ENCODE measurements around the gene CCDC77.

The CCDC77 gene

DNA sequence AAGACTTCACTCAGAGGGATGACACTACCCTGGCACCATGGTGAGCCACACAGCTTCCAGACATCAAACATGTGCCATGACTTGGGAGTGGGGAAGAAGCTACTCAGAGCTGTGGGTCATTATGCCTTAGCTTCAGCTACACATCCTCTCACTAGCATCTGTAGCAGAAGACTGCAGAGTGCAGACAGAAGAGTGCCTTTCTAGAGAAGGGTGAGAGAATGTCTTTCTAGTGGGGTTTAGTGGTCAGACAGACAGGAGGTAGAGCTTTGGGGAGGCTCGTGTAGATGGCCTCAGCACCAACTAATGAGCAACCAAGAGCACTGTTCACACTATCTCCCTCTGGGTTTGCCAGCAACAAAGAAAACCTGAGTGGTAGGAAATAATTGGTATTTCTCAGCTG is 53.4 kb downstream of the CCDC77 start:
- no peak for DNase-seq

DNA sequence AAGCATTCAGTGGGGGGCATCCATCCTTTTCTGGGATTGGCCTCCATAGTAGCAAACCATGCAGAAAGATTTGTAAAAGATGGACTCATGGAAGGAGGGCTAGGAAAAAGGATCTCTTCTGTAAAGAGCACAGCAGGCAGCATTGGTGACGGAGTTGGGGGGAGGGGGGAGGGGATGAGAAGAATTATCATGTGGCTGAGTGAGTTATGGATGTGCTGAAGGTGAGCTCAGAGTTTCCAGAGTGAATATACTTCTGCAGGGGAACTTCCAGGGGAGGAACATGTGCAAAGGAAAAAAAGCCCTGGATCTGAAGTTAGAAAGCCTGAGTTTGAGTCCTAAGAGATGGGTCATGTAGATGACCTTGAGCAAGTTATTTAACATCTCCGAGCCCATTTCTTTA is 54.4 kb downstream of the CCDC77 start:
- no peak for DNase-seq

DNA sequence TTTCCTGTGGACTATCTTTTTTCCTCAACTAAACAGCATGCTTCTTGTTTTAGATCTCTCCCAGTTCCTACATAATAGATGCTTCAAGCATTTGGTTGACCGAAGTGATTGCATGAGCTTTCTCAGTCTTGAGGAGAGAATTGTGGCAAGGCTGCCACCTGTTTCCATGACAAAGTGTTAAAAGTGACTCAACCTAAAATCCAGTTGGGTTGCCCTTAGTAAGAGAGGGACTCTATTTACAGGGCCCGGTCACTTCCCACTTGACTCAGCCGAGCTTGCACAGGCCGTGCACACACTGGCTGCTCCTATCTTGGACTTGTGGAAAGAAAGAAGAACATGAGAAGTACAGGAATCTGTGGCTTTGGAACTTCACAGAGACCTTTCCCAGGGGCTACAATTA is 56.2 kb downstream of the CCDC77 start:
- no peak for DNase-seq

DNA sequence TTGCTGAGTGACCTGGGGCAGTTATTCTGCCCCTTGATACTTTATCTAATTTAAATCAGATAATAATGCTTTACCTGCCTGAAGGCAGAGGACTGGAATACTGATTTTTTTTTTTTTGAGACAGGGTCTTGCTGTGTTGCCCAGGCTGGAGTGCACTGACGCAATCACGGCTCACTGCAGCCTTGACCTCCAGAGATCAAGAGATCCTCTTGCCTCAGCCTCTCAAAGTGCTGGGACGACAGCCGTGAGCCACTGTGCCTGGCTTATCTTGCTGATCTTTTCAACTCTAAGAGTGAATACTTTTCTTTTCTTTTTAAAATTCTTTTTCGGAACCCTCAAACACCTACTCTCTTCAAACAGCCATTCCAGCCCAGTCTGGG is 57.6 kb downstream of the CCDC77 start:
- no peak for DNase-seq

DNA sequence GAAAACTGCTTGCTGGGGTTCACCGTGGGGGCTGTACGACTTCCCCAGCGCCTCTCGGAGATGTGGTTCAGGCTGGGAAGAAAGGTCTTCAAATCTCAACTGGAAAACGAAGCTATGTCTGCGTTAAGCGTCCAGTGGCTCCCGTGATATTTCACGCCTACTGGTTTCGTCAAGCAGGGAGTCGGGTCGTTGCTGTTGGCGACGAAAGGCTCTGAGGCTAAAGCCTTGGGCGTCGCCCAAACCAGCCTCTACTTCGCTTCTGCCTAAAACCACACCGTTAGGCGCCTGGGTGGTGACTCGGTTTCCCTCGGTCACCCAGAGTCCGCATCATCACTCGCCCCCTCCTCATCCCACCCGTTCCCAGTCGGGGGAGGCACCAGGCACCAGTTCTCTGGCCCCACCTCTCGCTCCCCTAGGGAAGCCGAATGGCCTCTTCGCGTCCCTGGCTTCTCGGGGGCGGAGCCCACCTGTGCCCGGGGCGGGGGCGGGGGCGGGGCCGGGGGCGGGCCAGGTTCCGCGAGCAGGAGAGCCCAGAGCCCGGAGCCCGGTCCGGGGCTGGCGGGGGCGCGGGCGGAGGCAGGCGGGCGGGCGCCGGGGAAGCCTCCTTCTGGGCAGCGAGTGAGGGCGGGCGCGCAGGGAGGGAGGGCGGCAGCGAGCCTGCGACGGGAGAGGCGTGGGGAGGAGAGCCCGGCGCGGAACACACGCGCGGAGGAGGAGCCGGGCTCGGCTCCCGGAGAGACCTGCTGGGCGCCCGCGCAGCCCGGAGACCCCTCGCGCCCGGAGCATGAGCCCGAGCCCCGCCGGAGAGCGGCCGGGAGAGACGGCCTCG is 58.2 kb downstream of the CCDC77 start, which contains the start of gene B4GALNT3:
Gene B4GALNT3 (plus strand): TSS at position 510 of the 829 bp plus-strand sequence. CDS start 438 bp downstream, outside the sequence.
- peak in 1 of 2 donors; percentile 25 for DNase-seq

DNA sequence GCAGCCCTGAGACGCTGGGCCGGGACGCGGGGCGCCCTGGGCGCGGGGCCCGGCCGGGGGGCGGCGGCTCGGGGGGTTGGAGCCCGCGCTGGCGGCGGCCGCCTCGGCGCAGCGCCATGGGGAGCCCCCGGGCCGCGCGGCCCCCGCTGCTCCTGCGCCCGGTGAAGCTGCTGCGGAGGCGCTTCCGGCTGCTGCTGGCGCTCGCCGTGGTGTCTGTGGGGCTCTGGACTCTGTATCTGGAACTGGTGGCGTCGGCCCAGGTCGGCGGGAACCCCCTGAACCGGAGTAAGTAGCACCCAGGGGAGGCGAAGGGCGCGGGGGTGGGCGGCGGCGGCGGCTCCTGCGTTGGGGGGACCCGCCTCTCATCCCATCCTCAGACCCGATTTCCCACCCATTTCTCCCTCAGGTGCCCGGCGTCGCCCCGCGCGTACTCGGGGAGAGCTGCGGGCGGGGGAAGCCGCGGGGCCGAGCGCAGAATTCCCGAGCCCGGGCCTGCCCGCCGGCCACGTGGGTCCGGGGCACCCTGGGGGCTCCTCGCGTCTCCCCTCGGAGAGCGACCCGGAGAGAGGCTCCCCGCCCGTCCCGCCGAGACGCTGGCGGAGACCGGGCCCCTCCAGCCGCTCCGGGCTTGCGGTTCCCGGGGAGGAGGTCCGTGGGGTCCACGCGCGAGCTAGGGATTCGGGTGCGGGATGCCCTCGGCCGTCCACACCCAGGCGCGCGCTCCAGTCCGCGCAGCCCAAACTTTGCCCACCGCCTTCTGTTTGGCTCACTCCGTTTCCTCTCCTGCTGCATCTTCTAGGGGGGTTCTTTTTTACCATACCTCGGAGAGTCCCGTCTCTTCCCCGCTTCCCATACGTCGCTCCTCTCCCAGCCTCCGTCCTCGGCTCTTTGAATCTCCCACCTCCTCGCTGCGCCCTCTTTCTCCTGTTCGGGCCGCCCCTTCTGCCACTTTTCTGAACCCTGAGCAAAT is 59.1 kb downstream of the CCDC77 start:
- no peak for DNase-seq

DNA sequence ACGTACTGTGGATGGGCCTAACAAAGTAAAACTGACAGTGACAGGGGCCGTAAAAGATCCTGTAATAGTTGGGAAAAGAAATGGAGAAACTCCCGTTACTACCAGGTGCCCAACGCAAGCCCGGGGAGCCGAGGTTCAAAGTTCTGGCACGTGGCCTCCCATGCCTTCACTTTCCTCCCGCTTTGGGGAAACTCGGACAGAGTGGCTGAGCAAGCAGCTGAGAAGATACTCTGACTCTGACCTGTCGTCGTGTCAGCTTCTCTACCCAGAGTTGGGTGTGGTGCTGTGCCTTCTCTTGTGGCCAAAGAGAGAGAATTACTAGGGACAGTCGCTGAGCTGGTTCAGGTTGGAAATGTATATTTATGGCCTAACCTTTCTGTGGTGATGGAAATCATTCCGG is 60.0 kb downstream of the CCDC77 start:
- DNase-seq = no peak

DNA sequence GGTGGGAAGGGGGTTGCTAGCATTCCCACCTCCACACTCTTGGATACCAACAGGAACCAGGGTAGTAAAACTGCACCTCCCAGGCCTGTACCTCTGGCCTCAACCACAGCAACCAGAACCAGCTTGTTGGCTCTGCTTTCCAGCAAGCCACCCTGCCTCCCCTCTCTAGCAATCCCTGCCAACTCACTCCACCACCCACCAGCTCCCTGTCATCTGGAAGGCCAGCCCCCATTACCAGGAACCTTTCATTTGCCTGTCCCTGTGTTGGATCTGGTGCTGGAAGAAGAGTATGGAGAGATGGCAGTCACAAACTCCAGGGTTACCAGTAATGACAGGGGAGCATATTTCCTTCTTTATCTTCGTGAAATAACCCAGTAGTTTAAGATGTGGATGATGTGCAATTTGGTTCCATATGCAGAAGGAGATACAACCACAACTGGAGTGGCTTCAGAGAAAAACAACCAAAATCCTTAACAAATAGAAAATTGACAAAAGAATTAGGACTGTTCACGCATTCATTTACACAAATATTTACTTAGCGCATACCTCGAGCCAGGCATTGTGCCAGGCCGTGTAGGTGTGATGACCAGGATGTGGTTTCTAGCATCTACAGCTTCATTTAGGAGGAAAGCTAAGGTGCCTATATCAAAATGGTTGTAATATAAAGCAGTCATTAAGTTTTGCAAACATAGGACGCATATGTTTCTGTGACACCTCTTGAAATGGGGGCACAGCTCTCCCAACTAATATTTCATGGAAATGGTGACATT is 61.7 kb downstream of the CCDC77 start:
- DNase-seq = no peak

DNA sequence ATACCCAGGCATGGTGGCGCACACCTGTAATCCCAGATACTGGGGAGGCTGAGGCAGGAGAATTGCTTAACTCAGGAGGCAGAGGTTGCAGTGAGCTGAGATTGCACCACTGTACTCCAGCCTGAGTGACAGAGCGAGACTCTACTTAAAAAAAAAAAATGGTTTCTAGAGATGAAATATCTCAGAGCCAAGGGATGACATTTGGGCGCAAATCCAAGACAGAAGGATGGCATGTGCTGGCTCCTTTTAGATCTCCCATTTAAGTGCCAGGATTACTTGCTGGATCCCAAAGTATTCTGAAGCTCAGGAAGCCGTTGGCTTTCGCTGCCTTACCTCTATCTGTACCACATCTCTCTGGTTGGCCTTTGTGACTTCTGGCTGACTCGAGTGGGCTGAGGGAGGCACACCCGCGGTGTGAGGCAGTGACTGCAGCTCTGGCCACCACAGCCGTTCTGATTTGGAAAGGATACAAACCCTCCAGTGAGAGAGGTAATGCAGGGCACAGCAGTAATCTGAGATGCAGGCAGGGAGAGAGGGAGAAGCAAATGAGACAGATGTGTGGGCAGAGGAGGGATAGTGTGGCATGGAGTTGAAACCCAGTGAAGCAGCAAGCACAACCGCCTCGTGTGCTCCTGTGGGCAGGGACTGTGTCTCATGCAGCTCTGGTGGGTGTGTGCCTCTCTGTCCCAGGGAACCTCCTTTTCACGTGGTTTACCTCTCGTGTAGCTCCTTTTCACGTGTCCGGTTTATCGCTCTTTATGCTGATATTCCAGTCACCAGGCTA is 63.2 kb downstream of the CCDC77 start:
- DNase-seq = no peak

DNA sequence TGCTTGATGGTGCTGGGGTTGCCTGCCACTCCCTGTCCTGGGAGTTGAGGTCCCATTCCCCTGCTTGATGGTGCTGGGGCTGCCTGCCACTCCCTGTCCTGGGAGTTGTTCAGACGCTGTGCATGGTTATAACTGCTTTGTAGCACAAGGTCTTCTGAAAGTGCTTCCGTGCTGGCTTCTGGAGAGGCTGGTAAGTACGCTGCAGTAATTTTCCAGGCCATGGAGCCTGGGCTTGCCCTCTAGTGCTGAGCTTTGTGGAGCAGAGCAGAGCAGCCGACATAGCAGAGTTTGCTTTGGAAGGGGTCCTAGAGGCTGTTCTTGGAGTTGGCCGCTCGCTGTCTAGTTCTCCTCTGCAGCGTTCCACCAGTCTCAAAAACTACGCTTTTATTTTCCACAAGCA is 64.6 kb downstream of the CCDC77 start:
- DNase-seq = no peak

DNA sequence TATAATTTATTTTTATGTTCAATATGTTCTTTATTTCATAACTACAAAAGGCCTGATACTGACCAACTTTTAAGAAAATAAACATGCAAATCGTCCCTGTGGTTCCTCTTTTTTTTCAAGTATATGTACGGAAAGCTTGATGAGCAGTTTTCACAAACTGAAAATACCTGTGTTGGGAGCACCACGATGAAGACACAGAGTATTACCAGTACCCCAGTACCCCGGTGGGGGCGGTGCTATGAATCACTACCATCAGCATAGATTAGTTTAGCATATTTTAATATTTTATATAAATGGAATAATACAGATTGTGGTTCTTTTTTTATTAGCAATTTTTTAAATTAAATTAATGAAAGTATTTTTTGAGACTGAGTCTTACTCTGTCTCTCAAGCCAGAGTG is 65.3 kb downstream of the CCDC77 start:
- DNase-seq = no peak

DNA sequence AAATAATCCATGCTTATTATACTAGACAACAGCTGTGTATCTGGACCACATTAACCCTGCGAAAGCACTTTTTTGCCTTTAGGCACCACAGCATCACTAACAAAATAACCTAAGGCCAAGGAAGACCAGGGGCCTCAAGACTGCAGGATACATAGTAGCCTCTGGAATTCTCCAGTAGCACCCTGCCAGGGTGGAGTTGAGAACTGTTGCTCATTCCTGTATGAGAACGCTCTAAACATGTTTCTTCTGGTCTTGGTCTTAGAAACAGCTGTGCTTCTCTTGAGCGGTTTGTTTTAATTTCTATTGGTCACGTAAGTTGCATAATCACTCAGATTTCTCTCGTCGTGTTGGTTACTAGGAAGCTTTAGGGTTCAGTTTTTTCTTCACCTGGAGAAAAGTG is 66.1 kb downstream of the CCDC77 start:
- no peak for DNase-seq

DNA sequence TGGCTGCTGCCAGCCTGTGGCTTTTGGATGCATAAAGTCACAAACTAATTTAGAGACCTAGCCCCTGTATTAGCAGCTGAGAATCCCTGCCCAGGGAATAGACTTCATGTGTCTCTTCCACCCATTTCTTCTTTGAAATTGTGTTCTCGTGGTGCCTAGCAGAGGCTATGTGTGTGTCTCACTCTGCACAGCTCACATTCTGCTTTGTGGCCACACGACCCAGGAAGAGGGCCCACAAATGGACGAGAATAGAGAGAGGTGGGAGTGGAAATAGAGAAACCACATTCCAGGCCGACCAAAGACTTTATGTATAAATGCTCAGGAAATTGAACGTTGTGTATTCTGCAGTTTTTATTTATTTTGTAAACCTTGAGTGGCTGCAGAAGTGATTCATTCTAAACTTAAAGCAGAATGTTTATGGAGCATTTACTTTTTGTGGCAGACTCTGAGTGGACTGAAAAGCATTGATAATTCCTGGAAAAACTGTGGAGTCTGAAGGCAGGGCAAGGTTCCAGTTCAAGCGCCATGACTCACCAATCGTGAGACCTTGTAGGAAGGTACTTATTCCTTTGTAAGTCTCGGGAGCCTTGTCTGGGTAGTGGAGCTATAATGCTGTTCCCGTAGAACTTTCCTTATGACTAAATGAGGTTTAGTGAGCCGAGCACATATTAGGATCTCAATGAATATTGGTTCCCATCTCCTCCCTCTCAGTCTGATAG is 67.4 kb downstream of the CCDC77 start:
- DNase-seq = no peak

DNA sequence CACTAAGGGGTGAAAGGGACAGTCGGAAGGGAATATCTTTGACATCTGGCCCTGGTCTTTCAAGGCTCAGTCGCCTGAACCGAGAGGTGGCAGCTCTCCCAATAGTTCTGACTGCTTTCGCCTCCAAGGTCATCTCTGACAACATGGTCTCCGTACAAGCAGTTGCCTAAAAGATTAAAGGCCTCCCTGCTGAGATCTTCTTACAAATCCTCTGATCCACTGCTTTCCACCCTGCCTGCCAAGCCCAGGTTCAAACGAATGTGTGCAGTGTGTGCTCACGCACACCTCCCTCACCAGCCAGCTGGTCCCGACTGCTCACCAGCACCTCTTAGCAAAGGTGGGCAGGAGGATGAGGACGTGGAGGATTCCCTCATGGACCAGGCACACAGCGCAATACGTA is 68.7 kb downstream of the CCDC77 start:
- DNase-seq = no peak

DNA sequence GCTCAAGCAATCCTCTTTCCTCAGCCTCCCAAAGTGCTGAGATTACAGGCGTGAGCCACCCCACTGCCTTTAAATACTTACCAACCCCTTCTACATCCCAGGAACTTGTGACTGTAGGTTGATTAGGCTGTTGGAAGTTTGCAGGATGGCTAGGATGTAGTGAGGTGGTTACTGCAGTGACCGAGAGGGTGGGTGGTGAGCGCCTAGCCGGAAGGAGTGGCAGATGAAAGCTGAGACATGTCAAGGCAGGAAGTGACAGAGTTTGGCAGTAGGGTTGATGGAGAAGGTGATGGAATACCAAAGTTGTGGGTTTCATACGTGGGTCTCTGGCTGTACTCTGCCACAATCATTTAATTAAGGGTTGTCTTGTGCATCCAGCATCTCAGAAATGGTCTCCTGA is 71.8 kb downstream of the CCDC77 start:
- no peak for DNase-seq

DNA sequence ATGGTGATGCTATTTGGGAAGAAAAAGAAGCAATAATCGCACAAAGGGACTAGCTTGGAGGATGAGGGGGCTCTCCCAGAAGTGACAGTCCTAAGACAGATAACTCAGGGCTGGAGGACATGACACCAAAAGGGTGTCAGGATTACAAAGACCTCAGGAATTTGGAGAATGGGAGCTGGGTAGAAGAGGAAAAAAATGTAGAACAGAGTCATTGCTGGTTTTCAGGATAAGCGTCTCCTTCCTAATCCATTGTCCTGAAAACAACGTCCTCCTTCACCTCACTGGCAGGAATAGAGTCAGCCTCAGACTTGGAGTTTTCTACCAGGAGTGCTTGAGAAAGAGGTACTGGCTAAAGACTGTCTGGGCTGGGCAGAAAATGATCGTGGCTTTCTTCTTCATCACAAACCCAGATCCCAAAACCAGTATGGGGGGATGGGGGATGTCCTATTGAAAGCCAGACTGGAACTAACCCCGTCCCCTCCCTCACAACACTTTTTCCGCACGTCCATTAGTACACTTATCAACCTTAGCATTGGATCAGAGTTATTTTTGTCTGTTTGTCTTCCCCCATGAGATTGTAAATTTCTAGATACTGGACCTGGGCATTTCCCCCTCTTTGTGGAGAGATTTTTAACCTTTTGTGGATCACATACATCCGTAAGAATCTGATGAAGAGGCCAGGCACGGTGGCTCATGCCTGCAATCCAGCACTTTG is 72.6 kb downstream of the CCDC77 start:
- DNase-seq = no peak

DNA sequence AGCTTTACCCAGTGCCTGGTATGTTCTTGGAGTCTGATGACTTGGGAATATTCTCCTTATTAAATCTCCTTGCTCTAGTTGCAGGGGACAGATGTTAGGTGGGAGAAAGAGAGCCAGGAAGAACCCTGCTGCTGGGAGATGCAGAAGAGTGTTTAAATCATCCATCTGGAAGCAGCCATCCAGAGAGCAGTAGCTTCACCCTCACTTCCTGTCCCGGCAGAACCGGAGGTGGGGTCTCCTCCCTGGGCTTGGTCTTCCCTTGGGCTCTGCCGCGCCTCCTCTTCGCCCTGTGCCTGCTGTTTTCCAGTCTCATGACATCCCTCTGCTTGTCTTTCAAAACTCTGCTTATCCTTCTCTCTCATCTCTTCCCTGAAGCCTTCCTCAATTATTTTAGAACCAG is 73.8 kb downstream of the CCDC77 start:
- DNase-seq = no peak

DNA sequence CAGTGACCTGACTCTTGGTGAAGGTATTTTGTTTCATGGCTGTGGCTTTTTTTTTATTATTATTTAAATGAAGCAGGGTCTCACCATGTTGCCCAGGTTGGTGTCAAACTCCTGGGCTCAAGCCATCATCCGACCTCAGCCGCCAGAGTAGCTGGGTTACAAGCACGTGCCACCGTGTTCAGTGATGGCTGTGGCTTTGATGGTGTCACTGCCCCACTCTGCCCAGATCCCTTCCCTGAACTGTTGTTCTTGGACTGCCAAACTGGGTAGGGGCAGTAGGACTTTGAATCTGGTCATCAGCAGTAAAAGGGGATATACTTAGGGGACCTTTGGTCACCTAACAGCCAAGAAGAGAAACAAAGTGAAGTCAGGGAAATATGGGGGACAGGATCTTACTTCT is 77.7 kb downstream of the CCDC77 start:
- no peak for DNase-seq

DNA sequence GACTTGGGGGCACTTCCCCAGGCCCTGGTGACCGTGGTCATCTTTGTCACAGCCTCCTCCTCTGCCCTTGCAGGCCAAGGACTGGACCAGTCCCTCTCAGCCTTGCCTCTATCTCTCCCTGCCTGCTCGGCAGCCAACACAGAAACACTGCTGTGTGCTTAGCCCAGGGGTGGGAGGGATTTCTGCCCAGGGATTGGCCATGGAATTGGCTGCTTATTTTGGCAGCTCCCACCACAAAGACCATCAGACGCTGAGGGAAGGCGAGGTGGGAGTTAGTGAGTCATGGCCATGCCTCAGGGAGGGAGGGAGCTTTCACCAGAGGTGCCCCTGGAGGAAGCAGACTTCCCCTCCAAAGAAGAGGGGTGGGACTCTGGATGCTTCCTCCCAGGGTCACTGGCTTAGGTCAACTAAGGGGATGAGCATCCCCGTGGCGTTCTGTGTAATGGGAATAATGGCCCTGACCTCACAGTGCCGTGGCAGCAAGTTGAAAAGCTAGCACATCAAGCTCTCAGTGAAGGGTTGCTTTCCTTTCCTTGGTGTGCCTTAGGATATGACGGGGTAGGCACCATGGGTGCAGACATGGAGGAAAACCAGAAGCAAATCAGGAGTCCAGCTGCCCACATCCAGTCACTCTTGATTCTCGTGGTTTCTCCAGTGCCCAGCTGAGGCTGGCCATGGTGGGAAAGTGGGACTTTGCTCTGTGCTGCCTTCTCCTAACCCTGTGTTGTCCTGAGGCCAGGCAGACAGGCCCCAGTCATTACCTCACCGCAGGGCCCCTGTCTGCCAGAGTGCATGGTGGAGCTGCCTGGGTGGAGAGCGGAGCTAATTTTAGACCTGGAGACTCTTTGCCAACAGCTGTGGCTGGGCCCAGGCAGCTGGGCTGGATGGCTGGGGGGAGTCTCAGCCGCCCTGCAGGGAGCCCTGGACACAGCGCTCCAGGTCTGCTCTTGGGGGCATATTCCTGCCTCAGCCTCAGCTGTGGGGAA is 79.7 kb downstream of the CCDC77 start:
- DNase-seq = peak in 1 of 2 donors; percentile 9

Data from inflammatory macrophage (primary cell).